Adrenal gland (tissue), 5 donors: ENCODE measurements around the gene KLHL22.

Experiments
- POLR2A ChIP-seq, 2 donors: fragments of 450-650 bp; IDR thresholded peaks; one replicate each; pipeline ENCODE4 v1.6.1; 2017; ENCODE audit warnings: antibody characterized with exemption in 2 of 2, mild to moderate bottlenecking in 2 of 2, moderate library complexity in 1 of 2
- TF ChIP-seq, protein P1 (sequence below), 6 experiments: fragments of 450-650 bp in 4 of 6; fragments of 200-600 bp in 2 of 6; sonication (generic) in 1 of 6; IDR thresholded peaks; 1 replicate in 5 of 6; 2 replicates in 1 of 6; pipeline versions ENCODE4 v1.5.1 to v1.8.0; 2016 to 2021; ENCODE audit warnings: antibody characterized with exemption in 6 of 6, mild to moderate bottlenecking in 2 of 6, moderate library complexity in 1 of 6
- donor health status: DM: no; HTN: no; CAD: no.

DNA sequence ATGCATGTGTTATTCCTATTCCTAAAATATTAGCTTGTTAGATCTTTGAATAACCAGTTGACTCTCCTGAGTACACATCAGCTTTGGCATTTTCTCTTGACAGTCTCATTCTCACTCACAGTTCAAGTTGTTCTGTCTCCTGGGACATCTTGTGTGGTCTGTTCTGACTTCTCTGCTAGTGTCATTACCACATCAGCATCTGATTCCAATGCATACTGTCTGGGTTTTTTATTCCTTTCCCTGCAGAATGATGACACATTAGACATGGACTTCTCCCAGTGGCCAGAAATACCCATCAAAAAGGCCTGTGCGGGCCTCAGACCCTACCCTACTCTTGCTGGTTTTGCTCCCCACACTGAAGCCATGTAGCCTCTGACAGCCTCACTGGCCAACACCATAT, 99.0 kb downstream of the KLHL22 start:
- TF ChIP-seq, protein P1, sequence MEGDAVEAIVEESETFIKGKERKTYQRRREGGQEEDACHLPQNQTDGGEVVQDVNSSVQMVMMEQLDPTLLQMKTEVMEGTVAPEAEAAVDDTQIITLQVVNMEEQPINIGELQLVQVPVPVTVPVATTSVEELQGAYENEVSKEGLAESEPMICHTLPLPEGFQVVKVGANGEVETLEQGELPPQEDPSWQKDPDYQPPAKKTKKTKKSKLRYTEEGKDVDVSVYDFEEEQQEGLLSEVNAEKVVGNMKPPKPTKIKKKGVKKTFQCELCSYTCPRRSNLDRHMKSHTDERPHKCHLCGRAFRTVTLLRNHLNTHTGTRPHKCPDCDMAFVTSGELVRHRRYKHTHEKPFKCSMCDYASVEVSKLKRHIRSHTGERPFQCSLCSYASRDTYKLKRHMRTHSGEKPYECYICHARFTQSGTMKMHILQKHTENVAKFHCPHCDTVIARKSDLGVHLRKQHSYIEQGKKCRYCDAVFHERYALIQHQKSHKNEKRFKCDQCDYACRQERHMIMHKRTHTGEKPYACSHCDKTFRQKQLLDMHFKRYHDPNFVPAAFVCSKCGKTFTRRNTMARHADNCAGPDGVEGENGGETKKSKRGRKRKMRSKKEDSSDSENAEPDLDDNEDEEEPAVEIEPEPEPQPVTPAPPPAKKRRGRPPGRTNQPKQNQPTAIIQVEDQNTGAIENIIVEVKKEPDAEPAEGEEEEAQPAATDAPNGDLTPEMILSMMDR (IDR thresholded peaks at IDR 0.05), result no peak
- TF ChIP-seq POLR2A (IDR thresholded peaks at IDR 0.05), result no peak
